Mesendoderm (in vitro differentiated cells): ENCODE measurements around the gene ARHGAP9.
"Not testable (repeated sequence)": the region's sequence is repeated elsewhere in the genome, so short reads cannot be mapped to it uniquely, and the experiment has no call there.

ENCODE experiments used
- DNase-seq: peaks from one replicate; pipeline ENCODE4 v3.0.0; 2013
- H2AK5ac ChIP-seq: 2 replicates; pipeline ENCODE4 v1.6.1; 2013; ENCODE audit warnings: low read length, inconsistent platforms
- H2BK120ac ChIP-seq: 2 replicates; pipeline ENCODE4 v1.6.1; 2013; ENCODE audit warnings: low read depth, mild to moderate bottlenecking, low read length, moderate library complexity, mixed read lengths
- H2BK15ac ChIP-seq: replicated peaks from 2 replicates; pipeline ENCODE4 v1.6.1; 2013; ENCODE audit warnings: low read depth, mild to moderate bottlenecking, moderate library complexity
- H2BK5ac ChIP-seq: 2 replicates; pipeline ENCODE4 v1.6.1; 2013; ENCODE audit warnings: low read length, inconsistent platforms
- H3K18ac ChIP-seq: 2 replicates; pipeline ENCODE4 v1.6.1; 2013; ENCODE audit warnings: mild to moderate bottlenecking, low read length, mixed read lengths
- H3K23ac ChIP-seq: one replicate; pipeline ENCODE4 v1.6.1; 2013; ENCODE audit warnings: low read length
- H3K27ac ChIP-seq: 2 replicates; pipeline ENCODE4 v1.5.1; 2013; ENCODE audit warnings: low read depth, mild to moderate bottlenecking, inconsistent platforms, low read length, moderate library complexity
- H3K27me3 ChIP-seq: 2 replicates; pipeline ENCODE4 v1.6.1; 2013; ENCODE audit warnings: low read length, control low read depth, mild to moderate bottlenecking, inconsistent platforms; ENCODE audit not compliant: insufficient read depth, poor library complexity
- H3K36me3 ChIP-seq: 2 replicates; pipeline ENCODE4 v1.6.1; 2013; ENCODE audit warnings: low read length, inconsistent platforms; ENCODE audit not compliant: control insufficient read depth, insufficient read depth
- H3K4ac ChIP-seq: one replicate; pipeline ENCODE4 v1.6.1; 2013; ENCODE audit warnings: low read depth, mild to moderate bottlenecking, low read length, moderate library complexity
- H3K4me1 ChIP-seq: 2 replicates; pipeline ENCODE4 v1.6.1; 2013; ENCODE audit warnings: low read depth, low read length, inconsistent platforms; ENCODE audit not compliant: control insufficient read depth
- H3K4me2 ChIP-seq: 2 replicates; pipeline ENCODE4 v1.6.1; 2013; ENCODE audit warnings: low read length
- H3K4me3 ChIP-seq: 2 replicates; pipeline ENCODE4 v1.5.1; 2013; ENCODE audit warnings: mild to moderate bottlenecking, low read length
- H3K56ac ChIP-seq: one replicate; pipeline ENCODE4 v1.6.1; 2013; ENCODE audit warnings: low read length
- H3K79me1 ChIP-seq: 2 replicates; pipeline ENCODE4 v1.6.1; 2013; ENCODE audit warnings: low read length, inconsistent platforms
- H3K79me2 ChIP-seq: 2 replicates; pipeline ENCODE4 v1.6.1; 2013; ENCODE audit warnings: mild to moderate bottlenecking, low read length; ENCODE audit not compliant: control insufficient read depth, insufficient read depth
- H3K9ac ChIP-seq: 2 replicates; pipeline ENCODE4 v1.6.1; 2013; ENCODE audit warnings: low read length, inconsistent platforms
- H4K5ac ChIP-seq: one replicate; pipeline ENCODE4 v1.6.1; 2013; ENCODE audit warnings: low read length
- H4K8ac ChIP-seq: one replicate; pipeline ENCODE4 v1.6.1; 2013; ENCODE audit warnings: low read depth, mild to moderate bottlenecking, control low read depth, low read length, moderate library complexity
- WGBS: extraction: QIAGEN DNeasy Blood & Tissue Kit; methylation state at CpG from one replicate; pipeline ENCODE4 v1.1.7; 2013; ENCODE audit warnings: low lambda C conversion rate, missing lambda C conversion rate; ENCODE audit not compliant: insufficient coverage; ENCODE audit errors: extremely low coverage; 5-methylcytosine and 5-hydroxymethylcytosine counted together

The ARHGAP9 gene

GRCh38 chr12:57515408-57515933, 35.8 kb upstream of the ARHGAP9 start:
- DNase-seq, result no peak
- no peak overlapping the region for H3K27ac ChIP-seq
- no peak overlapping the region for H3K9ac ChIP-seq
- H4K5ac ChIP-seq, result no peak overlapping the region
- H3K79me2 ChIP-seq, result peaks cover 5% of the 10 kb centered on the region
- no peak overlapping the region for H4K8ac ChIP-seq
- H3K56ac ChIP-seq, result no peak overlapping the region
- H3K4me3 ChIP-seq, result no peak overlapping the region
- no peak overlapping the region for H2BK5ac ChIP-seq
- no peak overlapping the region for H2AK5ac ChIP-seq
- no CpG with 5 or more reads among the region's 3 CpGs for WGBS
- H3K18ac ChIP-seq, result no peak overlapping the region
- H3K4me1 ChIP-seq, result peaks cover 2% of the 10 kb centered on the region
- no peak overlapping the region for H3K4me2 ChIP-seq
- H3K36me3 ChIP-seq, result peaks cover 39% of the 10 kb centered on the region
- no peaks in the 10 kb centered on the region for H3K27me3 ChIP-seq
- H2BK120ac ChIP-seq, result no peak overlapping the region
- no peak overlapping the region for H3K4ac ChIP-seq
- H3K79me1 ChIP-seq, result peaks cover 6% of the 10 kb centered on the region
- no peak overlapping the region for H3K23ac ChIP-seq
- H2BK15ac ChIP-seq, result no peak overlapping the region

GRCh38 chr12:57514720-57515407, 35.2 kb upstream of the ARHGAP9 start:
- Histone ChIP-seq H2AK5ac (no peak overlapping the region), H3K9ac (no peak overlapping the region), H3K4me2 (no peak overlapping the region), H4K8ac (no peak overlapping the region), H2BK5ac (no peak overlapping the region), H2BK15ac (no peak overlapping the region), H3K18ac (no peak overlapping the region), H3K56ac (no peak overlapping the region), H3K79me2 (peaks cover 5% of the 10 kb centered on the region), H3K4me1 (peaks cover 2% of the 10 kb centered on the region), H3K27ac (no peak overlapping the region), H3K36me3 (peaks cover 39% of the 10 kb centered on the region), H3K23ac (no peak overlapping the region), H4K5ac (no peak overlapping the region), H2BK120ac (no peak overlapping the region), H3K27me3 (no peaks in the 10 kb centered on the region), H3K4me3 (no peak overlapping the region), H3K79me1 (peaks cover 6% of the 10 kb centered on the region), H3K4ac (no peak overlapping the region)
- no peak for DNase-seq
- no CpG with 5 or more reads among the region's 9 CpGs for WGBS

- not testable (repeated sequence) for H3K4me2 ChIP-seq, H3K4me1 ChIP-seq, H3K27ac ChIP-seq, H3K56ac ChIP-seq, H3K4me3 ChIP-seq, H2BK5ac ChIP-seq, H4K8ac ChIP-seq, H2AK5ac ChIP-seq, H3K79me1 ChIP-seq, H3K18ac ChIP-seq, H3K23ac ChIP-seq, H2BK120ac ChIP-seq, DNase-seq, H3K27me3 ChIP-seq, H2BK15ac ChIP-seq, H4K5ac ChIP-seq, H3K4ac ChIP-seq, H3K79me2 ChIP-seq, H3K9ac ChIP-seq
- WGBS, result no CpG with 5 or more reads among the region's 9 CpGs
- peaks cover 40% of the 10 kb centered on the region for H3K36me3 ChIP-seq
Observed at GRCh38 chr12:57514246-57514645, 34.6 kb upstream of the ARHGAP9 start.

GRCh38 chr12:57513677-57514076, 34.0 kb upstream of the ARHGAP9 start:
- not testable (repeated sequence) for H3K56ac ChIP-seq, H3K79me1 ChIP-seq, H4K5ac ChIP-seq, H2BK15ac ChIP-seq, H4K8ac ChIP-seq, H3K27ac ChIP-seq, H3K18ac ChIP-seq, H3K4me1 ChIP-seq, H3K4me2 ChIP-seq, H2BK120ac ChIP-seq, H3K27me3 ChIP-seq, H3K4ac ChIP-seq, H3K9ac ChIP-seq, H3K79me2 ChIP-seq, H2AK5ac ChIP-seq, H3K4me3 ChIP-seq, H2BK5ac ChIP-seq, H3K23ac ChIP-seq, DNase-seq
- peaks cover 40% of the 10 kb centered on the region for H3K36me3 ChIP-seq
- no CpG with 5 or more reads among the region's 6 CpGs for WGBS

GRCh38 chr12:57513266-57513665, 33.6 kb upstream of the ARHGAP9 start:
- WGBS, result no CpG with 5 or more reads among the region's 5 CpGs
- no peak overlapping the region for H3K56ac ChIP-seq

GRCh38 chr12:57512665-57513064, 33.0 kb upstream of the ARHGAP9 start:
- Histone ChIP-seq H3K79me2 (no peaks in the 10 kb centered on the region), H3K56ac (no peak overlapping the region)

More at GRCh38 chr12:57513266-57513665, 33.6 kb upstream of the ARHGAP9 start:
- H4K8ac ChIP-seq, result no peak overlapping the region
- H3K23ac ChIP-seq, result no peak overlapping the region
- no peak overlapping the region for H3K4ac ChIP-seq
- no peak overlapping the region for H3K27ac ChIP-seq
- no peak overlapping the region for H2AK5ac ChIP-seq
- H3K9ac ChIP-seq, result no peak overlapping the region
- peaks cover 39% of the 10 kb centered on the region for H3K36me3 ChIP-seq
- no peak overlapping the region for H2BK5ac ChIP-seq
- peaks cover 2% of the 10 kb centered on the region for H3K79me2 ChIP-seq
- H3K27me3 ChIP-seq, result no peaks in the 10 kb centered on the region
- H3K4me1 ChIP-seq, result peaks cover under 1% of the 10 kb centered on the region
- no peak overlapping the region for H3K4me2 ChIP-seq
- no peak overlapping the region for H2BK120ac ChIP-seq
- peaks cover 6% of the 10 kb centered on the region for H3K79me1 ChIP-seq
- DNase-seq, result no peak
- no peak overlapping the region for H3K4me3 ChIP-seq
- no peak overlapping the region for H4K5ac ChIP-seq
- no peak overlapping the region for H3K18ac ChIP-seq
- H2BK15ac ChIP-seq, result no peak overlapping the region

More at GRCh38 chr12:57512665-57513064, 33.0 kb upstream of the ARHGAP9 start:
- no peak for DNase-seq
- H3K9ac ChIP-seq, result no peak overlapping the region
- H3K27ac ChIP-seq, result no peak overlapping the region
- no peak overlapping the region for H3K4ac ChIP-seq
- no peak overlapping the region for H3K18ac ChIP-seq
- no peak overlapping the region for H2BK15ac ChIP-seq
- no peak overlapping the region for H2AK5ac ChIP-seq
- no peaks in the 10 kb centered on the region for H3K27me3 ChIP-seq
- peaks cover 37% of the 10 kb centered on the region for H3K36me3 ChIP-seq
- H2BK120ac ChIP-seq, result no peak overlapping the region
- H3K4me2 ChIP-seq, result no peak overlapping the region
- H3K4me3 ChIP-seq, result no peak overlapping the region
- no peak overlapping the region for H4K5ac ChIP-seq
- no peak overlapping the region for H4K8ac ChIP-seq
- peaks cover 6% of the 10 kb centered on the region for H3K79me1 ChIP-seq
- no CpG with 5 or more reads among the region's 6 CpGs for WGBS
- H3K4me1 ChIP-seq, result no peaks in the 10 kb centered on the region
- no peak overlapping the region for H3K23ac ChIP-seq
- H2BK5ac ChIP-seq, result no peak overlapping the region
